ENCODE measurements around the gene RPS6KA2. TPM values are rescaled to one million over a fixed set of nuclear protein-coding genes. Genes with fewer than 3 reads are reported as not detected.
"Not testable (repeated sequence)": the region's sequence is repeated elsewhere in the genome, so short reads cannot be mapped to it uniquely, and the experiment has no call there.

The RPS6KA2 gene
- total and polyA plus RNA-seq, 7 experiments from 2014 or later, result 4.5 to 17.1 (median 6.6) TPM

DNA sequence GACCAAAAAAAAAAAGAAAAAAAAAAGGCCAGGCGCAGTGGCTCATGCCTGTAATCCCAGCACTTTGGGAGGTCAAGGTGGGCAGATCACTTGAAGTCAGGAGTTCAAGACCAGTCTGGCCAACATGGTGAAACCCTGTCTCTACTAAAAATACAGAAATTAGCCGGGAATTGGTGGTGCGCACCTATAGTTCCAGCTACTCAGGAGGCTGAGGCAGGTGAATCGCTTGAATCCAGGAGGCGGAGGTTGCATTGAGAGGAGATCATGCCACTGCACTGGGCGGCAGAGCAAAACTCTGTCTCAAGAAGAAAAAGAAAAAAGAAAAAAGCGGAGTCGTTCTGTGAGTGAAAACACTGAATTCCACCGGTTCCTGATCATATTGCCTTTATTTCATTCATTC is 240.0 kb downstream of the RPS6KA2 start:
- DNase-seq; H3K9me3 ChIP-seq (ENCODE audit: control insufficient read depth in 2 of 3, low read length in 3 of 3); H3K27ac Mint-ChIP-seq; H3K4me3 ChIP-seq (ENCODE audit: low read length); POLR2A ChIA-PET; intact Hi-C loops (cut with micrococcal nuclease); H3K4me1 ChIP-seq (ENCODE audit: control insufficient read depth in 2 of 2, insufficient read depth in 2 of 2, low read length in 2 of 2); H3K9me3 Mint-ChIP-seq; H3K36me3 ChIP-seq (ENCODE audit: control insufficient read depth in 2 of 3, insufficient read depth in 3 of 3, low read length in 3 of 3); CTCF ChIA-PET; H3K36me3 Mint-ChIP-seq; H3K27me3 ChIP-seq (ENCODE audit: control insufficient read depth in 2 of 2, insufficient read depth in 2 of 2, low read length in 2 of 2); ATAC-seq; H3K27ac ChIP-seq (ENCODE audit: low read depth, low read length): not testable (repeated sequence)
- H3K4me1 Mint-ChIP-seq, result peaks cover 0 to 11% (median 7%) of the 10 kb centered on the region in 7 donors
- peaks cover 0 to 19% (median 0%) of the 10 kb centered on the region in 5 donors for H3K27me3 Mint-ChIP-seq
- peak overlapping the region in 1 of 10 donors; percentile 25 for H3K4me3 Mint-ChIP-seq

DNA sequence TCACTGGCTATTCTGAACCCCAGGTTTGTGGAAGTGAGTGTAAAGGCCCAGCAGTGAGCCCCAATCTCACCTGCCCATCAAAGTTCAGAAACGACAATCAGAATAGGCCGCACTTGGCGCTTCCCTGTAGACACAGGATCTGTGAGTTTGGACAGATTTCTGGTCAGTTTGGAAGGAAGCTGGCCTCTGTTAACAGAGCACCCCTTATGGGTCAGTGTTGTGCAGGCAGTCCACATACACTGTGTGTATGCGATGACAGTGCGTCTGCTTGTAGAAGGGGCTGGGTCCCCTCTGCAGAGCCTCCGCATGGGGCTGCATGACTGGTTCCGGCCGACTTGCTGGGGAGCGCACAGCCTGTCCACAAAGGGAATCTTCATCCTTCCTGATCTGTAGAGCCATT is 240.9 kb downstream of the RPS6KA2 start:
- intact Hi-C loops (cut with micrococcal nuclease), result no loop called here
- Mint-ChIP-seq H3K36me3 (no peaks in the 10 kb centered on the region), H3K4me3 (no peak overlapping the region), H3K27me3 (peaks cover 0 to 19% (median 0%) of the 10 kb centered on the region in 5 donors), H3K27ac (no peak overlapping the region), H3K4me1 (peaks cover 6 to 18% (median 14%) of the 10 kb centered on the region in 7 donors), H3K9me3 (no peaks in the 10 kb centered on the region)
- H3K4me1 ChIP-seq (ENCODE audit: control insufficient read depth in 2 of 2, insufficient read depth in 2 of 2, low read length in 2 of 2), result no peaks in the 10 kb centered on the region
- H3K4me3 ChIP-seq (ENCODE audit: low read length), result no peak overlapping the region
- H3K27me3 ChIP-seq (ENCODE audit: control insufficient read depth in 2 of 2, insufficient read depth in 2 of 2, low read length in 2 of 2), result no peaks in the 10 kb centered on the region
- peaks cover 0 to 3% (median 0%) of the 10 kb centered on the region in 3 experiments for H3K36me3 ChIP-seq (ENCODE audit: control insufficient read depth in 2 of 3, insufficient read depth in 3 of 3, low read length in 3 of 3)
- no peak for DNase-seq
- no peak for ATAC-seq
- POLR2A ChIA-PET, result no interaction called here
- no peak overlapping the region for H3K27ac ChIP-seq (ENCODE audit: low read depth, low read length)
- H3K9me3 ChIP-seq (ENCODE audit: control insufficient read depth in 2 of 3, low read length in 3 of 3), result no peaks in the 10 kb centered on the region
- CTCF ChIA-PET, result interaction anchor here (1.5 kb wide), 1 partner anchor 15 kb away, joined by 4 read pairs; no protein-coding TSS in a partner anchor

DNA sequence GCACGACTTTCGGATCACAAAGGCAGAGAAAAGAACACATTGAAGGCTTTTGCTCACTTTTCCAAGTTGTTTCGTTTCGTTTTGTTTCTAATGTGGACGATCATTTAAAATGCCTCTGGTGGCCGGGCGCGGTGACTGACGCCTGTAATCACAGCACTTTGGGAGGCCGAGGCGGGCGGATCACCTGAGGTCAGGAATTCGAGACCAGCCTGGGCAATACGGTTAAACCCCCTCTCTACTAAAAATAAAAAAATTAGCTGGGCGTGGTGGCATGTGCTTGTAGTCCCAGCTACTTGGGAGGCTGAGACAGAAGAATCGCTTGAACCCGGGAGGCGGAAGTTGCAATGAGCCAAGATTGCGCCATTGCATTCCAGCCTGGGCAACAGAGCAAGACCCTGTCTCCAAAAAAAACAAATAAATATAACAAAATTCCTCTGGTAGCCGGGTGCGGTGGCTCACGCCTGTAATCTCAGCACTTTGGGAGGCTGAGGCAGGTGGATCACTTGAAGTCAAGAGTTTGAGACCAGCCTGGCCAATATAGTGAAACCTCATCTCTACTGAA is 243.2 kb downstream of the RPS6KA2 start:
- intact Hi-C loops (cut with micrococcal nuclease), result loop anchor here (1.0 to 5.0 kb wide), 13 partner anchors 17 to 613 kb away; partner anchors contain the start of genes RPS6KA2 (in 2 of the 2), SFT2D1 (in 2 of the 2), CEP43 (in 1 of the 2) and RNASET2 (in 1 of the 2)
- peak overlapping the region; percentile 72 to 95 (median 91) for H3K27ac Mint-ChIP-seq
- H3K27me3 ChIP-seq (ENCODE audit: control insufficient read depth in 2 of 2, insufficient read depth in 2 of 2, low read length in 2 of 2); ATAC-seq; H3K9me3 ChIP-seq (ENCODE audit: control insufficient read depth in 2 of 3, low read length in 3 of 3); H3K27me3 Mint-ChIP-seq; H3K36me3 ChIP-seq (ENCODE audit: control insufficient read depth in 2 of 3, insufficient read depth in 3 of 3, low read length in 3 of 3); CTCF ChIA-PET; H3K9me3 Mint-ChIP-seq; H3K4me1 ChIP-seq (ENCODE audit: control insufficient read depth in 2 of 2, insufficient read depth in 2 of 2, low read length in 2 of 2); H3K36me3 Mint-ChIP-seq: not testable (repeated sequence)
- DNase-seq, result peak in 4 of 9 donors; percentile 29 to 46 (median 40)
- POLR2A ChIA-PET, result interaction anchor here (1.2 kb wide), 1 partner anchor 34 kb away, joined by 5 read pairs; no protein-coding TSS in a partner anchor
- Histone ChIP-seq H3K27ac (ENCODE audit: low read depth, low read length) (peak overlapping the region; percentile 87), H3K4me3 (ENCODE audit: low read length) (peak overlapping the region; percentile 85)
- H3K4me1 Mint-ChIP-seq, result peaks cover 4 to 20% (median 16%) of the 10 kb centered on the region in 7 donors
- peak overlapping the region; percentile 86 to 98 (median 89) for H3K4me3 Mint-ChIP-seq

DNA sequence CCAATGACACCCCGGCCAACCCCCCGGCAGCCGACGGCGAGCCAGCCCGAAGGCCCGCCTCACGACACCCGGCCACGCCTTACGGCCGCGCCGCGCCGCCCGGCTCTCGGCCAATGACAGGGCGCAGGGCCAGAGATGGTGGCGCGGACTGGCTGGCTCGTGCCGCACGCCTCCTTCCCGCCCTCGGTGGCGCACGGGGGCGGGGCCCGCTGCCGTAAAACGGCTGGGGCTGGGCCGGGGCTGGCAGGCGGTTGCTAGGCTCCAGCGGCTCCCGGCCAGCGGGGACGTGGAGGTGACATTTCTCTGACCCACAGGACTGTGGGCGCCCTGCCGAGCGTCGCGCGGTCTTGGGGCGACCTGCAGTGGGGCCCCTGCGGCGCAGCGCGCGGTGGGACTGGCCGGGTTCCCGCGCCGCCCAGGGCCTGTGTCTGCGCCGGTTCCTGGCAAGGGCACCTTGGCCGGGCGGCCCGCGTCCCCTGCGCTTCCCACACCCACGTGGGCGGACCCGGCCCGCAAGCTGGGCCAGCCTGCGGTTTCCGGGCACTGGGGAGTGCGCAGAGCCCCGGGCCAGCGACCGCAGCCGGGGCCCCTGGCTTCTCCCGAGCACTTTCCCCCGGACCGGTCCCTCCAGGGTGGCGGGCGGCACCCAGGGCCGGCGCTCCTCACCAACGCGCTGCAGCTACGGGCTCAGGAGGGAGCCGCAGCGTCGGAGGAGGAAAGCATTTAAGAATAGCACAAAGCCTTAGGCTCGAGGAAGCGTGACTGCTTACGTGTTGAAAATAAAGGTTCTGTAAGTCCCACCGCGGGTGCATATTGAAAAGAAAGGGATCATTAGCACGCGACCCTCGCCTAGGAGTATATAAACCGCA is 243.9 kb downstream of the RPS6KA2 start, which contains the start of gene MPC1:
Gene MPC1 (minus strand): TSS at position 8 of the 869 bp plus-strand sequence. CDS start 64 bp downstream, outside the sequence.
- Mint-ChIP-seq H3K9me3 (no peaks in the 10 kb centered on the region), H3K4me3 (peak within 1 kb of the TSS; percentile 89 to 98 (median 94)), H3K36me3 (no peaks in the 10 kb centered on the region), H3K27me3 (peaks cover 0 to 8% (median 0%) of the 10 kb centered on the region in 5 donors), H3K4me1 (peaks cover 4 to 20% (median 16%) of the 10 kb centered on the region in 7 donors), H3K27ac (peak within 1 kb of the TSS; percentile 78 to 95 (median 91))
- POLR2A ChIA-PET, result interaction anchor here (1.2 kb wide), 1 partner anchor 35 kb away, joined by 5 read pairs; no protein-coding TSS in a partner anchor
- CTCF ChIA-PET, result no interaction called here
- Histone ChIP-seq H3K4me1 (ENCODE audit: control insufficient read depth in 2 of 2, insufficient read depth in 2 of 2, low read length in 2 of 2) (no peaks in the 10 kb centered on the region), H3K36me3 (ENCODE audit: control insufficient read depth in 2 of 3, insufficient read depth in 3 of 3, low read length in 3 of 3) (peaks cover 0 to 3% (median 0%) of the 10 kb centered on the region in 3 experiments), H3K27ac (ENCODE audit: low read depth, low read length) (peak within 1 kb of the TSS; percentile 87), H3K9me3 (ENCODE audit: control insufficient read depth in 2 of 3, low read length in 3 of 3) (no peaks in the 10 kb centered on the region), H3K4me3 (ENCODE audit: low read length) (peak within 1 kb of the TSS; percentile 85), H3K27me3 (ENCODE audit: control insufficient read depth in 2 of 2, insufficient read depth in 2 of 2, low read length in 2 of 2) (no peaks in the 10 kb centered on the region)
- intact Hi-C loops (cut with micrococcal nuclease), result loop anchor here (1.0 to 5.0 kb wide), 13 partner anchors 18 to 614 kb away; partner anchors contain the start of genes RPS6KA2 (in 2 of the 2), SFT2D1 (in 2 of the 2), CEP43 (in 1 of the 2) and RNASET2 (in 1 of the 2)
- peak; percentile 91 to 96 (median 94) for DNase-seq
- ATAC-seq, result peak; percentile 98

DNA sequence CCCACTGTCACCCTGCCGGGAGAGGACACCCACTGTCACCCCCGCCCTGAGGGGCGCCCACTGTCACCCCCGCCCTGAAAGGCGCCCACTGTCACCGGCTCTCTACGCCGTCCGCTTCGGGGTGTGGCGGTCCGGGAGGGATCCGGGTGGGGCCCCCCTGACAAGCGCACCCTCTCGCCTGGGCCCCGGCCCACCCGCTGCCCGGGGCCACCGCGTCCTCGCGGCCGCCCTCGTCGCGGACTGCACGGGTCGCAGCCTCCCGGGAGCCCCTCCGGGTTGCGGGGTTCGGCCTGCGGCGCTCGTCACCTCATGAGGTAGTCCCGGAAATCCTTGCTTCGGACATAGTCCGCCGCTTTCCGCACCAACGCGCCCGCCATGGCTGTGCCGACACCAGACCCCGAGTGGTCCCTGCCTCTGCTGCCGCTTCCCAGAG is 244.5 kb downstream of the RPS6KA2 start:
- H3K36me3 Mint-ChIP-seq, result no peaks in the 10 kb centered on the region
- DNase-seq, result no peak
- Histone ChIP-seq H3K9me3 (ENCODE audit: control insufficient read depth in 2 of 3, low read length in 3 of 3) (no peaks in the 10 kb centered on the region), H3K4me1 (ENCODE audit: control insufficient read depth in 2 of 2, insufficient read depth in 2 of 2, low read length in 2 of 2) (no peaks in the 10 kb centered on the region), H3K36me3 (ENCODE audit: control insufficient read depth in 2 of 3, insufficient read depth in 3 of 3, low read length in 3 of 3) (peaks cover 0 to 3% (median 0%) of the 10 kb centered on the region in 3 experiments), H3K4me3 (ENCODE audit: low read length) (peak overlapping the region; percentile 85), H3K27me3 (ENCODE audit: control insufficient read depth in 2 of 2, insufficient read depth in 2 of 2, low read length in 2 of 2) (no peaks in the 10 kb centered on the region), H3K27ac (ENCODE audit: low read depth, low read length) (peak overlapping the region; percentile 87)
- peak overlapping the region in 6 of 9 donors; percentile 79 to 94 (median 85) for H3K27ac Mint-ChIP-seq
- peak; percentile 1 for ATAC-seq
- H3K9me3 Mint-ChIP-seq, result no peaks in the 10 kb centered on the region
- intact Hi-C loops (cut with micrococcal nuclease), result loop anchor here (1.0 to 5.0 kb wide), 7 partner anchors 50 to 615 kb away; partner anchors contain the start of genes CEP43 (in 1 of the 2) and RNASET2 (in 1 of the 2)
- peaks cover 4 to 20% (median 16%) of the 10 kb centered on the region in 7 donors for H3K4me1 Mint-ChIP-seq
- ChIA-PET POLR2A (no interaction called here), CTCF (no interaction called here)
- peaks cover 0 to 5% (median 0%) of the 10 kb centered on the region in 5 donors for H3K27me3 Mint-ChIP-seq
- H3K4me3 Mint-ChIP-seq, result peak overlapping the region; percentile 89 to 98 (median 94)
